Neutrophil (primary cell): ENCODE results near the gene NRARP.

Source experiments
- H3K27ac ChIP-seq: fragments of 200-600 bp; sonication (generic); 2 replicates; pipeline ENCODE4 v1.5.1; 2016; ENCODE audit warnings: mild to moderate bottlenecking, moderate library complexity
- H3K27me3 ChIP-seq: fragments of 200-600 bp; sonication (generic); 2 replicates; pipeline ENCODE4 v1.6.0; 2016; ENCODE audit warnings: mild to moderate bottlenecking
- H3K36me3 ChIP-seq: fragments of 200-600 bp; sonication (generic); 2 replicates; pipeline ENCODE4 v1.5.1; 2017
- H3K4me1 ChIP-seq, 2 experiments: fragments of 200-600 bp in 1 of 2; sonication (generic) in 1 of 2; 1 replicate in 1 of 2; 2 replicates in 1 of 2; pipeline versions ENCODE4 v1.5.1 to v1.6.1; 2013 to 2016; ENCODE audit warnings: low read depth in 1 of 2, low read length in 1 of 2, mild to moderate bottlenecking in 1 of 2, moderate library complexity in 1 of 2; ENCODE audit not compliant: control insufficient read depth in 1 of 2, insufficient read depth in 1 of 2
- H3K4me3 ChIP-seq, 2 experiments: fragments of 200-600 bp in 1 of 2; sonication (generic) in 1 of 2; 1 replicate in 1 of 2; 2 replicates in 1 of 2; pipeline ENCODE4 v1.5.1; 2013 to 2016; ENCODE audit warnings: low read depth in 1 of 2, low read length in 1 of 2, mild to moderate bottlenecking in 1 of 2, moderate library complexity in 1 of 2
- H3K9me3 ChIP-seq: fragments of 200-600 bp; sonication (generic); 2 replicates; pipeline ENCODE4 v1.5.1; 2016
- TF ChIP-seq, protein P1 (sequence below): fragments of 200-600 bp; sonication (generic); IDR thresholded peaks from 2 replicates; pipeline ENCODE4 v1.5.1; 2016; ENCODE audit warnings: antibody characterized with exemption

NRARP gene

DNA sequence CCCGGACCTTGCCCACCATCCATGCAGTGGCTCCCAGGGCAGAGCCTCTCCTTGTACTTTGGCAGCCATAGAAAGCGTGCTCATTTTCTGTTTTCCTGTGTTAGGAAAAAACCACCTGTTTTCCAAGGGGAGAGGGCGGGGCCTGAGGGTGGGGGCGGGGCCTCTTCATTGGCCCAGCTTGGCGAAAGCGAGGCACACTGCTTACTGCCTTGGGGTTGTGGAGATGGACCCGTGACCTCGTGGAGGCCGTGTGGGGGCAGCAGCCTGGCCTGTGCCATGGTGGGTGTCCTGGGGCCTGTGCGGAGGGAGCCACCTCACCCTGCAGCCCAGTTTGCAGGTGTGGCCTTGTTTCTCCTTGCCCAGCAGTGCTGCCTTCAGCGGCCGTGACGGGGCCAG is 29.0 kb downstream of the NRARP start:
- TF ChIP-seq, protein P1, sequence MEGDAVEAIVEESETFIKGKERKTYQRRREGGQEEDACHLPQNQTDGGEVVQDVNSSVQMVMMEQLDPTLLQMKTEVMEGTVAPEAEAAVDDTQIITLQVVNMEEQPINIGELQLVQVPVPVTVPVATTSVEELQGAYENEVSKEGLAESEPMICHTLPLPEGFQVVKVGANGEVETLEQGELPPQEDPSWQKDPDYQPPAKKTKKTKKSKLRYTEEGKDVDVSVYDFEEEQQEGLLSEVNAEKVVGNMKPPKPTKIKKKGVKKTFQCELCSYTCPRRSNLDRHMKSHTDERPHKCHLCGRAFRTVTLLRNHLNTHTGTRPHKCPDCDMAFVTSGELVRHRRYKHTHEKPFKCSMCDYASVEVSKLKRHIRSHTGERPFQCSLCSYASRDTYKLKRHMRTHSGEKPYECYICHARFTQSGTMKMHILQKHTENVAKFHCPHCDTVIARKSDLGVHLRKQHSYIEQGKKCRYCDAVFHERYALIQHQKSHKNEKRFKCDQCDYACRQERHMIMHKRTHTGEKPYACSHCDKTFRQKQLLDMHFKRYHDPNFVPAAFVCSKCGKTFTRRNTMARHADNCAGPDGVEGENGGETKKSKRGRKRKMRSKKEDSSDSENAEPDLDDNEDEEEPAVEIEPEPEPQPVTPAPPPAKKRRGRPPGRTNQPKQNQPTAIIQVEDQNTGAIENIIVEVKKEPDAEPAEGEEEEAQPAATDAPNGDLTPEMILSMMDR: no peak
- Histone ChIP-seq H3K4me3 (no peak overlapping the region), H3K36me3 (peaks cover 58% of the 10 kb centered on the region), H3K9me3 (no peaks in the 10 kb centered on the region), H3K4me1 (peaks cover 10 to 11% of the 10 kb centered on the region in 2 experiments), H3K27ac (no peak overlapping the region), H3K27me3 (no peaks in the 10 kb centered on the region)

DNA sequence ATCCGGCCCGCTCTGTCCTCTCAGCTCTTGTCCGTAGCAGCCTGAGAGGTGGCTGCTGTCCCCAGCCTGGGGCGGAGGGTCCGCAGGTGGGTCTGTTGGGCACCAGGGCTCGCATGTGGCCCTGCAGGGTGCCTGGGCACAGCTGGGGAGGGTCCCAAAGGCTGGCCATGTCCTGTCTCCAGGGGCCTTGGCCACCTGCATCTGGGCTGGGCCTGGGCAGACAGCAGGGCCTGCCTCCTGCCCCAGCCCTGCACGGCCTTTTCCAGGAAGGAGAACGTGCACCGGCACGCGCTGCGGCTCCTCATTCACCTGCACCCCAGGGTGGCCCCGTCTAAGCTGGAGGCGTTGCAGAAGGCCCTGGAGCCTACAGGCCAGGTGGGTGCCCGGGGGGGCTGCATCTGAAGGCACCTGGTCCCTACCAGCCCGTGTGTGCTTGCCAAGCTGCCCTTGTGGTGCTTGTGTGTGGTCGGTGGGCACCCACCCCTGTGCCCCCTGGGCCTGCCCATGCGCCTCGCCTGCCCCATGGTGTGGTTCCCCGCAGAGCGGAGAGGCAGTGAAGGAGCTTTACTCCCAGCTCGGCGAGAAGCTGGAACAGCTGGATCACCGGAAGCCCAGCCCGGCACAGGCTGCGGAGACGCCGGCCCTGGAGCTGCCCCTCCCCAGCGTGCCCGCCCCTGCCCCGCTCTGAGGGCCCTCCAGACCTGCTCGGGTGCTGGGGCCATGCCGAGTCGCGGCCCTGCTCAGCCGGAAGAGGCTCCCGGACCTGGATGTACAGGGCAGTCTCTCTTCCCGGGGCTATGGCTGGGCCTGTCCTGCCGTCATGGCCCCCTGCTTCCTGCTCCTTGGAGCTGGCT is 29.6 kb downstream of the NRARP start:
- peaks cover 9 to 10% of the 10 kb centered on the region in 2 experiments for H3K4me1 ChIP-seq
- H3K27me3 ChIP-seq: no peaks in the 10 kb centered on the region
- H3K4me3 ChIP-seq: no peak overlapping the region
- peaks cover 64% of the 10 kb centered on the region for H3K36me3 ChIP-seq
- TF ChIP-seq, protein P1: no peak
- H3K27ac ChIP-seq: no peak overlapping the region
- H3K9me3 ChIP-seq: no peaks in the 10 kb centered on the region

DNA sequence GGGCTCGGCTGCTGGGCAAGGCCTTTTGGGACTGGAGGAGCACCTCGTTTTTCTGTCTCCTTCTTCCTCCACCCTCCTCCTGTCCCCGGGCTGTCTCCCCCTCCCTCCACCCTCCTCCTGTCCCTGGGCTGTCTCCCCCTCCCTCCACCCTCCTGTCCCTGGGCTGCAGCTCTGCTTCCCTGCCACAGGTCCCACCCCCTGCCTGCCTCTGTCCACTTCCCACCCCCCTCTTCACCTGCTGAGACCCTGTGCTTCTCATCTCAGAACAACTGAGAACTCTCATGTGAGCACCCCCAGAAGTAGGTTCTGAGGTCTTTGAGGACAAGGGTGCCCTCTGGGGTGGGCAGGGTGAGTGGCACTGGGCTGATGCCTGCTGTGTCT is 30.4 kb downstream of the NRARP start:
- Histone ChIP-seq H3K4me1 (peaks cover 2% of the 10 kb centered on the region in 2 experiments), H3K4me3 (no peak overlapping the region), H3K9me3 (no peaks in the 10 kb centered on the region), H3K36me3 (peaks cover 72% of the 10 kb centered on the region), H3K27ac (no peak overlapping the region), H3K27me3 (no peaks in the 10 kb centered on the region)
- TF ChIP-seq, protein P1: no peak

DNA sequence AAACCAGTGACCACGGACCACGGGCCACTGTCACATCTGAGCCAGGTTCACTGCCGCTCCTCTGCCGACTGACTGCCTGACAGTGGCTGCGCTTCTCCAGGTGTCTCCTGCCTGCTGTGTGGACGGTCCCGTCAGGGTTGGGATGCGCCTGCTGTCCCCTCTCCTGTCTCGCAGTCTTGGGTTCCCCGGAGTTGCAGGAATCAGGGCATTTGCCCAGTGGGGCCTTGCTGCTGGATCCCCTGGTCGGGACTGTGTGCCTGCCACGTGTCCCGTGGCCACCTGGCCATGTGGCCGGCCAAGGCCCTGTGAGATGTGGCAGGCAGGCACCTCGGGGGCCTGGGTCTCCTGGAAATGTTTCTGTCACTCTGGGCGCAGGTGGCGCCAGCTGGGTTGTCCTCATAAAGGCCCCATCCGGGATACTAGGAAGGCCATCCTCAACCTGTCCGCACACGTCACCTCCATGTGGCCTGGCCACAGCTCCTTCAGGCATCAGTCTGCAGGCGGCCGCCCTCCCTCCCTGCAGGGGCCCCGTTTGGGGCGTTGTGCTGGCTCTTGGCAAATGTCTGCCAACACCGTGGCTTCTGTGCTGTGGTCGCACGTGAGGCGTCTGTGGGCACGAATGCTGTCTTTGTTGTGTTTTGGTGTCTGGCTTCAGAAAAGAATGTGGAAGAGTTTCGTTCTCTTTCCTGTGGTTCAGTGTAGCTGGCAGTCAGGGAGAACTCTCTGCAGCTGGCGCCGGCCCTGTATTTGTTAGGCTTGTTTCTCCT is 31.0 kb downstream of the NRARP start:
- no peaks in the 10 kb centered on the region for H3K9me3 ChIP-seq
- peaks cover 78% of the 10 kb centered on the region for H3K36me3 ChIP-seq
- TF ChIP-seq, protein P1: no peak
- H3K4me3 ChIP-seq: no peak overlapping the region
- H3K27me3 ChIP-seq: no peaks in the 10 kb centered on the region
- H3K4me1 ChIP-seq: no peaks in the 10 kb centered on the region
- H3K27ac ChIP-seq: no peak overlapping the region

DNA sequence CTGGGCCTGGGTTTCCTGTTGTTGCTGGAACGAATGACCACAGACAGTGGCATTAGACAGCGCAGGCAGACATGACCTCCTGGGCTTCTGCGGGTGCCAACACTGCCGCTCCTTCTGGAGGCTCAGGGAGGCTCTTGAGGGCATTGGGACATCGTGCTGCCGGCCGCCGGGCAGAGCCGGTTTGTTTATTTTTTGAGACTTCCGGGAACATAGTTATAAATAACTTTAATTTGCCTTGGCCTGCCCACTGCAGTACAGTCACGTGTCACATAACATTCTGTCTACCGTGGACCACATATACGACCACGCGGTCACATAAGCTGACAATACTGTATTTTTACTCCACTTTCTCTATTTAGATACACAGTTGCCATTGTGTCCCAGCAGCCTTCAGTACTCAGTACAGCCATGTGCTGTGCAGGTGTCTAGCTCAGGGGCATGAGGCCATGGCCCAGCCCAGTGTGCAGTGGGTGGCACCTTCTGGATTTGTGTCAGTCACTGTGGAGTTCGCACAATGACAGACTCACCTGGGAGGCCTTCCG is 32.8 kb downstream of the NRARP start:
- TF ChIP-seq, protein P1: no peak
- Histone ChIP-seq H3K27me3 (no peaks in the 10 kb centered on the region), H3K9me3 (no peaks in the 10 kb centered on the region), H3K4me3 (no peak overlapping the region), H3K4me1 (no peaks in the 10 kb centered on the region), H3K27ac (no peak overlapping the region), H3K36me3 (peaks cover 90% of the 10 kb centered on the region)
